ENCODE data around the gene HK3. TPM values are rescaled to one million over a fixed set of nuclear protein-coding genes. Genes with fewer than 3 reads are reported as not detected.

The HK3 gene
- total RNA-seq, 1 donor from 2014 or later = 0.60 TPM

GRCh38 chr5:176844706-176845391 lies 54.3 kb downstream of the HK3 start:
- Mint-ChIP-seq H3K4me3 (no peak overlapping the region), H3K27me3 (ENCODE audit: low read depth) (peaks cover 59% of the 10 kb centered on the region), H3K27ac (no peak overlapping the region), H3K4me1 (peaks cover 3% of the 10 kb centered on the region), H3K9me3 (no peaks in the 10 kb centered on the region), H3K36me3 (no peaks in the 10 kb centered on the region)
- DNase-seq (ENCODE audit: low spot score in 2 of 2, unreplicated experiment in 2 of 2) = no peak
- TF ChIP-seq CTCF (IDR thresholded peaks at IDR 0.05; ENCODE audit: unreplicated experiment) = no peak

- H3K36me3 Mint-ChIP-seq = no peaks in the 10 kb centered on the region
- H3K27me3 Mint-ChIP-seq (ENCODE audit: low read depth) = peaks cover 58% of the 10 kb centered on the region
- no peak overlapping the region for H3K4me3 Mint-ChIP-seq
- no peak for DNase-seq (ENCODE audit: low spot score in 2 of 2, unreplicated experiment in 2 of 2)
- no peak for TF ChIP-seq CTCF (IDR thresholded peaks at IDR 0.05; ENCODE audit: unreplicated experiment)
- H3K9me3 Mint-ChIP-seq = no peaks in the 10 kb centered on the region
- peaks cover 3% of the 10 kb centered on the region for H3K4me1 Mint-ChIP-seq
- no peak overlapping the region for H3K27ac Mint-ChIP-seq
Observed at GRCh38 chr5:176844281-176844680, 54.9 kb downstream of the HK3 start.

- H3K4me3 Mint-ChIP-seq = no peak overlapping the region
Observed at GRCh38 chr5:176843673-176844072, 55.5 kb downstream of the HK3 start.

GRCh38 chr5:176837707-176838115 lies 61.4 kb downstream of the HK3 start:
- Mint-ChIP-seq H3K36me3 (no peaks in the 10 kb centered on the region), H3K4me3 (no peak overlapping the region), H3K27me3 (ENCODE audit: low read depth) (peaks cover 77% of the 10 kb centered on the region), H3K9me3 (no peaks in the 10 kb centered on the region), H3K4me1 (no peaks in the 10 kb centered on the region), H3K27ac (no peak overlapping the region)
- DNase-seq (ENCODE audit: low spot score in 2 of 2, unreplicated experiment in 2 of 2) = peak; percentile 94 to 97
- no peak for TF ChIP-seq CTCF (IDR thresholded peaks at IDR 0.05; ENCODE audit: unreplicated experiment)

More at GRCh38 chr5:176843673-176844072, 55.5 kb downstream of the HK3 start:
- Mint-ChIP-seq H3K9me3 (no peaks in the 10 kb centered on the region), H3K4me1 (peaks cover 3% of the 10 kb centered on the region), H3K27ac (no peak overlapping the region), H3K27me3 (ENCODE audit: low read depth) (peaks cover 57% of the 10 kb centered on the region), H3K36me3 (no peaks in the 10 kb centered on the region)
- TF ChIP-seq CTCF (IDR thresholded peaks at IDR 0.05; ENCODE audit: unreplicated experiment) = no peak
- no peak for DNase-seq (ENCODE audit: low spot score in 2 of 2, unreplicated experiment in 2 of 2)

GRCh38 chr5:176836811-176837706 lies 62.1 kb downstream of the HK3 start:
- Mint-ChIP-seq H3K27me3 (ENCODE audit: low read depth) (peaks cover 79% of the 10 kb centered on the region), H3K9me3 (no peaks in the 10 kb centered on the region), H3K36me3 (no peaks in the 10 kb centered on the region), H3K4me3 (no peak overlapping the region), H3K4me1 (no peaks in the 10 kb centered on the region), H3K27ac (no peak overlapping the region)
- TF ChIP-seq CTCF (IDR thresholded peaks at IDR 0.05; ENCODE audit: unreplicated experiment) = no peak
- no peak for DNase-seq (ENCODE audit: low spot score in 2 of 2, unreplicated experiment in 2 of 2)

Data from mesothelial cell of epicardium (in vitro differentiated cells).